Chondrocyte (in vitro differentiated cells): ENCODE results near the gene GRIN1. TPM values are rescaled to one million over a fixed set of nuclear protein-coding genes. Genes with fewer than 3 reads are reported as not detected.

Source experiments
- DNase-seq: peaks from one replicate; pipeline ENCODE4 v3.0.0; 2021; ENCODE audit warnings: mixed read lengths, low spot score
- H3K27ac Mint-ChIP-seq: one replicate; pipeline ENCODE4 v1.8.0; 2021; ENCODE audit warnings: mild to moderate bottlenecking, moderate library complexity, mixed read lengths; ENCODE audit not compliant: unreplicated experiment
- H3K27me3 Mint-ChIP-seq: 2 replicates; pipeline ENCODE4 v1.8.0; 2021; ENCODE audit warnings: low read depth, mixed read lengths
- H3K36me3 Mint-ChIP-seq: 2 replicates; pipeline ENCODE4 v1.8.0; 2021; ENCODE audit warnings: low read depth, mixed read lengths
- H3K4me1 Mint-ChIP-seq: 2 replicates; pipeline ENCODE4 v1.8.0; 2021; ENCODE audit warnings: low read depth, mild to moderate bottlenecking, mixed read lengths
- H3K4me3 Mint-ChIP-seq: one replicate; pipeline ENCODE4 v1.8.0; 2021; ENCODE audit warnings: mild to moderate bottlenecking, moderate library complexity, mixed read lengths; ENCODE audit not compliant: unreplicated experiment
- H3K9me3 Mint-ChIP-seq: 2 replicates; pipeline ENCODE4 v1.8.0; 2021; ENCODE audit warnings: low read depth, mixed read lengths
- total RNA-seq: library from RNA; stranded (reverse); gene quantifications from 3 replicates; pipeline ENCODE4 v1.2.1, GENCODE V29; 2021
- TF ChIP-seq, protein P1 (sequence below): fragments of 200-600 bp; sonication (generic); IDR thresholded peaks from 2 replicates; pipeline ENCODE4 v1.5.0; 2021; ENCODE audit warnings: antibody characterized with exemption, mild to moderate bottlenecking, moderate library complexity

The GRIN1 gene
- total RNA-seq, 1 donor from 2014 or later = 0.07 TPM

DNA sequence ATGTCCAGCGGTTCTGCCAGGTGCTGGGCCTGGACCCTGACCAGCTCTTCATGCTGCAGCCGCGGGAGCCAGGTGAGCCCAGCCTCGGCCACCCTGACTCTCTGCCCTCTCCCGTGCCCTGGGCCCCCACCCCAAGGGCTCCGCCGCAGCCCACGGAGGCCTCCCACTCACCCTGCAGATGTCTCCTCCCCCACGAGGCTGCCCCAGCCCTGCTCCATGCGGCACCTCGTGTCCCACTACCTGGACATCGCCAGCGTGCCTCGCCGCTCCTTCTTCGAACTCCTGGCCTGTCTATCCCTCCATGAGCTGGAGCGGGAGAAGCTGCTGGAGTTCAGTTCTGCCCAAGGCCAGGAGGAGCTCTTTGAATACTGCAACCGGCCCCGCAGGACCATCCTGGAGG is 75.7 kb downstream of the GRIN1 start:
- Mint-ChIP-seq H3K4me1 (peaks cover 7% of the 10 kb centered on the region), H3K9me3 (no peaks in the 10 kb centered on the region), H3K36me3 (peaks cover 2% of the 10 kb centered on the region), H3K27ac (no peak overlapping the region), H3K4me3 (no peak overlapping the region), H3K27me3 (no peaks in the 10 kb centered on the region)
- TF ChIP-seq, protein P1, sequence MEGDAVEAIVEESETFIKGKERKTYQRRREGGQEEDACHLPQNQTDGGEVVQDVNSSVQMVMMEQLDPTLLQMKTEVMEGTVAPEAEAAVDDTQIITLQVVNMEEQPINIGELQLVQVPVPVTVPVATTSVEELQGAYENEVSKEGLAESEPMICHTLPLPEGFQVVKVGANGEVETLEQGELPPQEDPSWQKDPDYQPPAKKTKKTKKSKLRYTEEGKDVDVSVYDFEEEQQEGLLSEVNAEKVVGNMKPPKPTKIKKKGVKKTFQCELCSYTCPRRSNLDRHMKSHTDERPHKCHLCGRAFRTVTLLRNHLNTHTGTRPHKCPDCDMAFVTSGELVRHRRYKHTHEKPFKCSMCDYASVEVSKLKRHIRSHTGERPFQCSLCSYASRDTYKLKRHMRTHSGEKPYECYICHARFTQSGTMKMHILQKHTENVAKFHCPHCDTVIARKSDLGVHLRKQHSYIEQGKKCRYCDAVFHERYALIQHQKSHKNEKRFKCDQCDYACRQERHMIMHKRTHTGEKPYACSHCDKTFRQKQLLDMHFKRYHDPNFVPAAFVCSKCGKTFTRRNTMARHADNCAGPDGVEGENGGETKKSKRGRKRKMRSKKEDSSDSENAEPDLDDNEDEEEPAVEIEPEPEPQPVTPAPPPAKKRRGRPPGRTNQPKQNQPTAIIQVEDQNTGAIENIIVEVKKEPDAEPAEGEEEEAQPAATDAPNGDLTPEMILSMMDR = no peak
- DNase-seq = no peak

DNA sequence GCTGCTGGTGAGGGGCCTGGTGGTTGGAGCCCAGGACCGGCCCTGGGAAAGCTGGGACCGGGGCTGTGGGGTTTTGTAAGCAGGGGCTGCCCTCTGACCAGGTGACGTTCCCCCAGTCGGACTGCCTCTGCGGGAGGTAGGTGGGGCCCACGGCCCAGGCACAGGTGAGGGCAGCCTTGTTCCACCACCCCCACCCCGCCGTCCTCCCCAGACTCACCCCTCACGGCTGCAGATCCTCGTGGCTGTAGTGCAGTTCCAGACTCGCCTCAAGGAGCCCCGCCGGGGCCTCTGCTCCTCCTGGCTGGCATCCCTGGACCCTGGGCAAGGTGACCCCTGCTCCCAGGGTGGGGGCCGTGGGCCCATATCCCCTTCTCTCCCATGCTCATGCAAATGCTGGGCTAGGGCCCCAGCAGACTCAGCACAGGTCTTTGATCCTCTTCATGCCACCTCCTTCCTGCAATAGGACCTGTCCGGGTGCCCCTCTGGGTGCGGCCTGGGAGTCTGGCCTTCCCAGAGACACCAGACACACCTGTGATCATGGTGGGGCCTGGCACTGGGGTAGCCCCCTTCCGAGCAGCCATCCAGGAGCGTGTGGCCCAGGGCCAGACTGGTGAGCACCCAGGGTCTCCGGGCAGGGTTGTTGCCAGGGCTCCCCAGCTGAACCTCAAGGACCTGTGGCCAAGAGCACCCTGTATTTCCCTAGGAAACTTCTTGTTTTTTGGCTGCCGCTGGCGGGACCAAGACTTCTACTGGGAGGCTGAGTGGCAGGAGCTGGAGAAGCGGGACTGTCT is 76.4 kb downstream of the GRIN1 start:
- Mint-ChIP-seq H3K4me1 (peaks cover 7% of the 10 kb centered on the region), H3K27ac (no peak overlapping the region), H3K27me3 (no peaks in the 10 kb centered on the region), H3K36me3 (peaks cover 2% of the 10 kb centered on the region), H3K9me3 (no peaks in the 10 kb centered on the region), H3K4me3 (no peak overlapping the region)
- DNase-seq = no peak
- TF ChIP-seq, protein P1 = no peak

DNA sequence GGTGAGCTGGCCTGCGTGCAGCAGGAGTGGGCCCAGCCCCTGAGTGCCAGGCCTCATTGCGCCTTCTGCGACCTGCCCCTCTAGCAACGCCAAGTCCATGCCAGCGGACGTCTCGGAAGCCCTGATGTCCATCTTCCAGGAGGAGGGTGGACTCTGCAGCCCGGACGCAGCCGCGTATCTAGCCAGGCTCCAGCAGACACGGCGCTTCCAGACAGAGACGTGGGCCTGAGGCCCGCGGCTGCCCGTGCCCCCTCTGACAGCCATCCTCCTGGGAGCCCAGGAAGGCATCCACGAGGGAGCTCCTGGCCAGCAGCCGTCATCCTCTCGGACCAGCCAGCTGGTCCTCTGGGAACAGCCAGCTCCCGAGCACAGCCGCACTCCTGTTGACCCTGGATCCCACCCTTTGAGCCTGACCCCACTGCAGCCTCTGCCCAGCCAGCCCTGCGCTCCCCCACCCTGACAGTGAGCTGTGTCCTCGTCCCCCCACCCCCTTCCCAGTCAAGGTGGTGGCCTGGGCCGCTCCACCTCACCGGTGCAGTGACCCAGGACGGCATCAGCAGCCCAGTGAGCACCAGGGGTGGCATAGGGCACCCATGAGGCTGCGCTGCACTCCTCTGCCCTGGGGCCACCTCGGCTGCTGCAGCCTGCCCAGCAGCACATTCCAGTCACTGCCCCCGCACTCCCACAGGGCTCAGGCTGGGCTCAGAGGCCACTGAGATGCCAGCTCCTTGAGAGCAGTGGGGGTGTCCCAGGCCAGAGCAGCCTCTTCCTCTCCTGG is 77.4 kb downstream of the GRIN1 start:
- peaks cover 7% of the 10 kb centered on the region for H3K4me1 Mint-ChIP-seq

DNA sequence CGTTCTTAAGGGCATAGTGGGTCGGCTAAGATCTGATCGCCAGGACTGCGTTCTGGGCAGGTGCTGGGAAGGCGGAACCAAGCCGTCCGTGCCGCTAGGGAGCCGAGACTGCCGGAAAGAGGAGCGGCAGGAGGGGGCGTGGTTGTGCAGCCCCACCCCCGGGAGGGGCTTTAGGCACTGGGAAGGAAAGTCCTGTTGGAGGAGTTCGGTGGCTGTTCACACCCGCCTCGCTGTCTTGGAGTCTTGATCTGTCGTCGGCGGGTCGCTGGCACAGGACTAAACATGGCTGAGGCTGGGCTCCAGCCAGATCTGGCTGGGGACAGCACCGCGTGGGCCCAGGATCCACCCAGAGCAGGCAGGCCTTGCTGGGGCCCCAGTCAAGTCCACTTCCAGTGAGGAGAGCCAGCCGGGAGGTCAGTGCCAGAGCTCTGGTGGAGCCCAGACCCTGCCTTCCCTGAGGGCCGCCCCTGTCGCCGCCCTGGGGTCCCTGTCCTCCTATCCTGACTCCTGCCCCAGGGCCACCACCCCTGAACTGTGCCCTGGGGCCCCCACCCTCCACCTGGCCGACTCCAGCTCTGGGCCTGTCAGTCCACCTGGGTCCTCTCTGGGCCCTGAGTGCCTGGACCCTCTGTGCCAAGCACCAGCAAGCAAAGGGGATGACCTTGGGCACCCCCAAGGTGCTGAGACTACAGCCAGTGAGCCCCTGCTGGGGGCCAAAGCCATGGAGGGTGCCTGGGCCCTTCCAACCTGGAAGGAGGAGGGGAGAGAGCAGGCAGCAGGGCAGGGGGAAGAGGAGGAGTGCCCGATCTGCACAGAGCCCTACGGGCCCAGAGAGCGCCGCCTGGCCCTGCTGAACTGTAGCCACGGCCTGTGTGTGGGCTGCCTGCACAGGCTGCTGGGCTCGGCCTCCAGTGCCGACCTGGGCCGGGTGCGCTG is 78.6 kb downstream of the GRIN1 start:
- no peak overlapping the region for H3K27ac Mint-ChIP-seq
- no peaks in the 10 kb centered on the region for H3K9me3 Mint-ChIP-seq
- no peaks in the 10 kb centered on the region for H3K27me3 Mint-ChIP-seq
- peaks cover 2% of the 10 kb centered on the region for H3K36me3 Mint-ChIP-seq
- TF ChIP-seq, protein P1 = no peak
- H3K4me1 Mint-ChIP-seq = peaks cover 7% of the 10 kb centered on the region
- H3K4me3 Mint-ChIP-seq = no peak overlapping the region
- DNase-seq = no peak

More for the DNA sequence above, 77.4 kb downstream of the GRIN1 start:
- TF ChIP-seq, protein P1 = no peak
- no peak for DNase-seq
- no peak overlapping the region for H3K4me3 Mint-ChIP-seq
- H3K27ac Mint-ChIP-seq = no peak overlapping the region
- peaks cover 2% of the 10 kb centered on the region for H3K36me3 Mint-ChIP-seq
- no peaks in the 10 kb centered on the region for H3K9me3 Mint-ChIP-seq
- H3K27me3 Mint-ChIP-seq = no peaks in the 10 kb centered on the region
